Skin of body (tissue), 2 donors: Measurements from ENCODE around the gene OR13J1. TPM values are rescaled to one million over a fixed set of nuclear protein-coding genes. Genes with fewer than 3 reads are reported as not detected.
A peak's percentile ranks its signal among the peaks of the same experiment; 100 is the strongest.
"Not testable (repeated sequence)": the region's sequence is repeated elsewhere in the genome, so short reads cannot be mapped to it uniquely, and the experiment has no call there.

Experiments
- DNase-seq: peaks from one replicate; lab custom pipeline; 2025; lab: John Stamatoyannopoulos, UW
- total RNA-seq: library from RNA; depleted of rRNA; stranded (reverse); fragments of >200 nt; gene quantifications from one replicate; pipeline ENCODE4 v1.2.3, GENCODE V29; 2014

Gene OR13J1
- not detected for total RNA-seq

DNA sequence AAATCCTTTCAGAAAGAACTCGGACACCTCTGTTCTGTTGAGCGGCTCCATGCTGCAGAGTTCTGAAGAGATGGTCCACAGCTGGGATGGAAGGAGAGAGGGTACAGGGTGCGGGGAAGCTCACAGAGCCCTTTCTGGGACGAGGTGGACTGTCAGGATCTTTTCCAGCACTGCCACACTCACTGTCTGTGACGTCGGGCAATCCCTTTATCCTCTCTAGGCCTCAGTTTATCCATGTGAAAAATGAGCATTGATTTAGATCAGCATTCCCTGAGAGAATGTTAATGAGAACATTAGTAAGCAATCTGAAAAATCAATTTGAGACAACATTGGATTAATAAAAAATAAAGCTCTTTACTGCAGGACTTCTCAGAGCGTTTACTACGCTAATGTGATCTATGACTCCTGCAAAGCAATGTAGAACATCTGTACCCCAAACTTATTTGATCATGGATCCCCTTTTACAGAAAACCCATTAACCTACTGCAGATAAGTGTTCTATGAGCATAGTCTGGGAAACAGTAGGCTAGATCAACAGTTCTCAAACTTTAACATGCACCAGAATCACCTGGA lies at the start of gene OR13J1:
Gene OR13J1 (minus strand): TSS at position 51 of the 573 bp plus-strand sequence. CDS start 0 bp downstream, at position 51.
- DNase-seq: no peak

DNA sequence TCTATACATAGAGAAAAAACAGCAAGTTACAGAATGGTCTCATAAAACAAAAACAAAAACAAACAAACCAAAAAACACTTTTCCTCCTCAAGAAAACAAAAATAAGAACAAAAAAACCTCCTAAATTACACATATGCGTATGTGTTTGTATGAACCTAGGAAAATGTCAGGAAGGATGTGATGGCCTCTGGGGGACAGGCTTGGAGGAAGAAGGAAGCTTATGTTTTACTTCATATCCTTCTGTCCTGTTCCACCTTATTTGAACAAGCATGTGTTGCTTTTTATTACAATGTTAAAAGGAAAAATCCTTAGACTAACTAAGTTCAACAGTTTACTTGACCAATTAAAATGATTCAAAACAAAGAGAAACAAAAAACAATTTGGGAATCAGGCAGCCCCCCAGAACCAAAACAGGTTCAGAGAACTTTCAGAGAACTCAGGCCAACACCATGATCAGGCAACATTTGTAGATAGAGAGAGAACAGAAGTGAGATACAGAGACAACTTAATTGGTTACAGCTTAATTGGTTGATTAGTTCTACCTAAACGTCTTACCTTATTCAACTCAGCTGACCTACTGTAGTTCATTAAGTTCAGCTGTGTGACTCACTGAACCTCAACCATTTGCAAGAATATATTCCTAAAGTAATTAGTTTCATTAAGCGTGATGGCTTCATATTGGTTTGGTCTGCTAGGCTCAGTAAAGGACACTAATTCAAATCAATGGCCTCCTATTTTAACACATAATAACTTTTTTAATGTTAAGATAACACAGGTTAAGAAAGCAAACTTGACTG lies 49.2 kb upstream of the OR13J1 start:
- no peak for DNase-seq

DNA sequence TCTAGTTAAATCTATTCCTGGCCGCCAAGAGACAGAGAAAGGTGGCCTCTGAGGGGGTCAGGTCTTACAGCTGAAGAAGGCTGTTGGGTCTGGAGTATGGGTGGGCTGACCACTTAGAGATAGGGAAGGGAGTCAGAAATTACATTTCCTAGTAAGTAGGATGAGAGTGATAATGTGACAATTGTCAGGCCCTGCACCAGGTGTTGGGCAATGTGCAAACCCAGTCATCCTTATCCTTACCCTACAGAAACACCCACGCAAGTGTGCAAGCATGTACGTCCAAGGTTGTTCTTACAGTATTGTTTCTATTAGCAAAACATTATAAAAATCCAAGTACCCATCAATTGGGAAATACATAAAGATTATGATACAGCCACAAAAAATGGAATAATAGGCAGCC lies 48.6 kb upstream of the OR13J1 start:
- DNase-seq: no peak

DNA sequence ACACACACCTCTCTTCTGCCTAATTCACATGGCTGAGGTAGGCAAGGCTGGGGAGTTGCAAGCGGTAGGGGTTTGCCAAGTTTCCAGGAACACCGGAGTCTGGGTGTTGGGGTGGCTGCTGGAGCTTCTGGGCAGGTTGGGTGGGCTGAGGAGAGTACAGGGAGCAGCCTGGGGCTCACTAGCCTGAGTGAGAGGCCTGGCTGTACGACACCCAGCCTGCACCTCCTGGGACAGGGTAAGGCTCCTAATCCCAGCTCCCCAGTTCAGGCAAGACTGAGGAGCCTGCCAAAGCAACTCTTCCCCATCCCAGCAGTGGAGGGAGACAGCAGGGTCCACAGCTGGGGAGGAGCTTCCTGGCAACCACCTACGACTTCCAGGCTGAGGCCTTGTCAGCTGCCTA lies 47.1 kb upstream of the OR13J1 start:
- DNase-seq: no peak

GRCh38 chr9:35915681-35916294 lies 45.6 kb upstream of the OR13J1 start:
- DNase-seq: no peak

DNA sequence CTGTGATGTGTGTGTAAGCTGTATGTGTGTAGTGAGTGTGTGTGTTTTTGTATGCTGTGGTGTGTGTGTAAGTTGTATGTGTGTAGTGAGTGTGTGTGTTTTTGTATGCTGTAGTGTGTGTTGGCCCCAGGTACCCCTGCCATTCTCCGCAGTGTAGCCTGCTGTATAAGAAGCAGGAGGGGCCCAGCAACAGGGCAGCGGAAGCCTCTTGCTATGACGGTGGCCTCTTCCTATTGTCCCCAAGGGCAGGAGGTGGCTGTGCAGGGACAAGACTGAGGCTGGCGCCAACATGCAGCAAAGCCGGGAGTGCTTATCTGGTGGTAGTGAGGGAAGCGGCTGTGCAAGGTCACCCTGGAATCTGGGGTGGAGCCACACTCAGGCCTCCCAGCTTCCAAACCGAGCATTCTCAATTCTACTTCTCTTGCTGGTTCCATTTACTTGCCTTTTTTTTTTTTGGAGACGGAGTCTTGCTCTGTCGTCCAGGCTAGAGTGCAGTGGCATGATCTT lies 44.2 kb upstream of the OR13J1 start:
- no peak for DNase-seq

- not testable (repeated sequence) for DNase-seq
Observed at GRCh38 chr9:35913429-35913828, 43.2 kb upstream of the OR13J1 start.

DNA sequence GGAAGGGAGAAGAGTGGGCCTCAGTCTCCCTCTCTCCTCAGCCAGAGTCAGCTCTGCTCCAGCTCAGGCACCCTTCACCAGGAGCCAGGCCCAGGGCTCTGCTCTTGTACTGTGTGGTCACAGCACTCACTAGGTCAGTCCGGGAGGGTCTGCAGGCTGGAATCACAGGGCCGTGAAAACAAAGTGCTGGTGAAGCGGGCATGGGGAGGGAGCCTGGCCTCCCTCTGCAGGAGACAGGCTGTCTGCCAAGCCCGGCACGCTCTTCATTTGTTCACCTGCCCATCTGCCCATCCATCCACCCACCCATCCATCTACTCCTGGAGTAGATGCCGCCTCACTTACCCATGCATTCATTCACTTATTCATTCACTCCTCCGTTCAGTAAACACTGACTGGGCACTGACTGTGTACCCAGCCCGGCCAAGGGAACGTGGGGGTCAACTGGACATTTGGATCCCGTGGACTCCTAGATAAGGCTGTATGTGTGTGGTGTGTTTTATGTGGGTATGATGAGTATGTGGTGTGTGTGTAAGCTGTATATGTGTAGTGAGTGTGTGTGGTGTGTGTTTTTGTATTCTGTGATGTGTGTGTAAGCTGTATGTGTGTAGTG lies 42.7 kb upstream of the OR13J1 start:
- DNase-seq: no peak

GRCh38 chr9:35911690-35912089 lies 41.5 kb upstream of the OR13J1 start:
- no peak for DNase-seq

DNA sequence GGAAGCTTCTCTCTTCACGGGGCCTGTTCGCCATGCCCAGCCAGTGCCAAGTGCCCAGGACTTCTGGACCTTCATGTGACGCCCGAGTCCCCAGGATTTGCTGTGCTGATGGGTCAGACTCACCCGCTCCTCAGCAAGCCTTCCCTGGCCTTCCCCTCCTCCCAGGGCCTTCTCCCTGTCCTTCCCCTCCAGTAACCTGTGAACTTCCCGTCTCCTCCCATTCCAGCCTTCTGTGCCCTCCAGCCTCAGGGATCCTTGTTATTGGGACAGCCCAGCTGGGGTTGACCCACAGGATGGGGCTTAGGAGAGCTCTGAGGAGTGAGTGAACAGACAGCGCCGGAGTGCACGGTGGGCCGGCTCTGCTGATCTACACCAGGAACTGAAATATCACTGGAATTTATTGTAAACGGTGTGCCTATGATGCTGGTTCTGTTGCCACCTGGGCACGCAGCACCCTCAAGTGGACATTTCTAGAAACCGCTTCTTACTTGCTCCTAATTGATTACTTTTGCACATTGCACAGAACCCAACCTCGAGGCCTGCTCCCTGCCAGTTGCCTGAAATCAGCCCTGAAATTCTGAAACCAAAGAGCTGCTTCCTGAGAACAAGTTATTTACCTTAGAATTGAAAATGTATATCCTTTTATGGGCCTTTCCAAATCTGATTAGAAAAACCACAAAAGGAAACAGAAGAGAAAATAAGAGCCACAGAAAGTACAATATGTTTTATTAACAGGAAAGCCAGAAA lies 40.6 kb upstream of the OR13J1 start:
- DNase-seq: no peak

DNA sequence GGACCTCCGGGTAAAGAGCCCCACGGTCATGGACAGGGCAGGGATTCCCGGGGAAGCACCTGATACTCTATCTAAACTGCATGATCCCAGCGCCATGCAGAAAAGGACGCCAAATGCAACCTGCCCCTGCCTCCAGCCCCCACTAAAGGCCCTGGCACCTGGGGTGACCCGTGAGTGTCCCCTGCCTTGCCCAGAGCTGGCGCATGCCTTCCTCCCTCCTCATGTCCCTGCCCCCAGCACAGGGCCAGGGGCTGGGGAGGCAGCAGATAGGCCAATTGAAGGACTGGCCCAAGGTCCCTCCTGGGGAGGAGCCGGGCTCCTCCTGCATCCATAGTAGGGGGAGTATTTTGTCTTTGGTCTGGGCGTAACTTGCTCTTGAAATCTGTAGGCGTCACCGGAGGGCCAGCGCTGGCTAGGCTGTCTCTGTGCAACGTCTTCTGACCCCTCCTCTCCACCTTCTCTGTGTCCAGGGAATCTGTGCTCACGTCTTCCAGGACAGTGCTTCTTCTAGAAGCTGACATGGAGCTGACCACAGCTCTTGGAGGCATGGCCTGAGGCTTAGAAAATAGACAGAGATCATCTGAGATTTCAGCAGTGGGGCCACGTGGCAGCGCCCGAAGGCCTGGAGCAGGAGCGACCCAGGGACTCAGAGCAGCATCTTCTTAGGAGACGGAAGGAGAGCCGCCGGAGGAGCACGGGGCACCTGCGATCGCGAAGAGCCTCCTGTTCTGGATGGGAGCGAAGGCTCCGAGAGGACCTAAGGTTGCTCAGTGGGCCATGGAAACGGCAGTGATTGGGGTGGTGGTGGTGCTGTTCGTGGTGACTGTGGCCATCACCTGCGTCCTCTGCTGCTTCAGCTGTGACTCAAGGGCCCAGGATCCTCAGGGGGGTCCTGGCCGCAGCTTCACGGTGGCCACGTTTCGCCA lies 39.7 kb upstream of the OR13J1 start:
- DNase-seq: no peak

- no peak for DNase-seq
Observed at GRCh38 chr9:35909274-35909673, 39.1 kb upstream of the OR13J1 start, which contains the start of gene SPAAR. Gene SPAAR (plus strand): TSS chr9:35909490. CDS start chr9:35910464, 974 bp downstream.

- no peak for DNase-seq
Observed at GRCh38 chr9:35908504-35909125, 38.4 kb upstream of the OR13J1 start.

DNA sequence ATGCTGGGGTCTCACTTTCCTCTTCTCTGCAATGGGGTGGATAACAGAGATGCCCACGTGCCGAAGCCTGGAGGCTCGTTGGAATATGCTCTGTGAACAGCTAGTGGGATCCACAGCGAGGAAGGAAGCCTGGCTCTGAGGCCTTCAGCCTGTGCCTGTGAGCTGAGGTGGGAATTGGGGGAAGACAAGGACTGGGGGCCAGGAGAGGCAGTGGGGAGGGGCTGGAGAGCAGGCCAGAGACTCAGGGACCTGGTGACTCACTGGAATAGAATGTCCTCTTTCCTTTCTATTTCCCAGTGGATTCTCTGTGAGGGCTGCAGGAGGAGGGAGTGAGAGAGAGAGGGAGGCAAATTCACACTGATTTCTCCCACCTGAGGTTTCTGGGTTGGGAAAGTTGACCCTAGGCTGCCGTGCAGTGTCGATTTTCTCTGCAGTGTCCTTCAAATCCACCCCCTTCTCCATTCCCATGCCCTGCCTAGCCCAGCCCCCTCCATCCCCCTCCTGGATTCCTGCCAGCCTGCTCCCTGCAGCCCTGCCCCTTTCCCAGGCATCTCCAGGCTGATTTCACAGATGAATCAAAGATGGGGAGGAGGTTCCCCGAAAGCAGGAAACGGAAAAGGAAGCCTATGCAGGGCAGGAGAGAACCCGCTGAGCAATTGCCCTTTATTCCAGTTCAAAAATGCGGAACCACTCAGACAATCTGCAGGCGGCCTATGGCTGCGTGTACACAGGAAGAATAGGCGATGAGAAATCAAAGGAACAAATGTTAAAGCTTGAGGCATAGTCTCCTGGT lies 37.7 kb upstream of the OR13J1 start:
- DNase-seq: peak; percentile 73

DNA sequence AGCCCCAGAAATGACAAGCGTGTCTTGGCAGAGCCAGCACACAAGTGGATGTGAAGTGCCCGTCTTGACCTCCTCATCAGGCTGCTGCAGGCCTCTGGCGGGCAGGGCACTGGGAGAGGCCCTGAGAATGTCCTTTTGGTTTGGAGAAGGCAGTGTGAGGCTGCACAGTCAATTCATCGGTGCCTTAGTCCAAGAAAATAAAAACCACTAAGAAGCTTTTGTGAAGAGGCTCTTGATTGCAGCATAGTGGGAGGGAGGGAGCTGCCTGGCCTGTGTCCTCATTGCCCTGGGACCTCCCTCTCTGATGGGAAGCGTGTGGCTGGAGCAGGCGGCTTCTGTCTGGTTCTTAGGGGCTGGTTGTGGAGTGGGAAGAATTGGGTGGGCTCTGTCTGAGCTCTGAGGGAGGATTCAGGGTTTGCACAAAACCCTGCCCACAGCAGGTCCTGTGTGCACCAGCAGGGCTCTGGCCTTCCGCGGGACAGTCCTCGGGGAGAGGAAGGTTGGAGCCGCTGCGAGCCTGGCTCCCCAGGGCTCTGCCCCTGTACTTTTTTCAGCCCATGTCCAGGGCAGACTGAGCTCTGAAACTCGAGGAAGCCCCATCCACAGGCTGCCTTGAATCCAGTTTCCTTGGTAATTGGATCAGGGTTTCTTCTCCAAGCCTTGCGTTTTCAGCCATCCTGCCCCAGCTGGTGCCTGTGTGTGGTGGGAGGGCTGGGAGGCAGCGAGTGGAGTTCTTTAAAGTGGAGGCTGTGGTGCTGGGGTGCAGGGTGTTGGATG lies 36.9 kb upstream of the OR13J1 start:
- peak; percentile 45 for DNase-seq

GRCh38 chr9:35905912-35906679 lies 35.9 kb upstream of the OR13J1 start, which contains the start of gene HRCT1:
Gene HRCT1 (plus strand): TSS chr9:35906202. CDS start chr9:35906288, 86 bp downstream.
- peak; percentile 57 for DNase-seq
